ENCODE measurements around the gene HDC.

The HDC gene

GRCh38 chr15:50265620-50266019, at the start of gene HDC:
TSS of gene HDC (minus strand) at chr15:50265726. CDS start at chr15:50265623, 103 bp downstream.
- DNase-seq (ENCODE audit: low spot score): no peak

GRCh38 chr15:50312636-50313035, 47.1 kb upstream of the HDC start:
- no peak for DNase-seq (ENCODE audit: low spot score)

GRCh38 chr15:50307799-50308198, 42.3 kb upstream of the HDC start:
- no peak for DNase-seq (ENCODE audit: low spot score)

GRCh38 chr15:50304836-50305235, 39.3 kb upstream of the HDC start:
- no peak for DNase-seq (ENCODE audit: low spot score)

GRCh38 chr15:50302581-50302980, 37.1 kb upstream of the HDC start:
- DNase-seq (ENCODE audit: low spot score): no peak

GRCh38 chr15:50298340-50298739, 32.8 kb upstream of the HDC start:
- no peak for DNase-seq (ENCODE audit: low spot score)

GRCh38 chr15:50295966-50296365, 30.4 kb upstream of the HDC start:
- DNase-seq (ENCODE audit: low spot score): no peak

GRCh38 chr15:50289749-50290148, 24.2 kb upstream of the HDC start:
- DNase-seq (ENCODE audit: low spot score): no peak

- DNase-seq (ENCODE audit: low spot score): no peak
These were observed 22.0 kb upstream of the HDC start for GRCh38 chr15:50287324-50288116.

- DNase-seq (ENCODE audit: low spot score): no peak
These were observed 15.9 kb upstream of the HDC start for GRCh38 chr15:50281427-50281826.

- no peak for DNase-seq (ENCODE audit: low spot score)
These were observed 14.7 kb upstream of the HDC start for GRCh38 chr15:50280271-50280670.

- DNase-seq (ENCODE audit: low spot score): no peak
These were observed 13.0 kb upstream of the HDC start for GRCh38 chr15:50278496-50278895.

- DNase-seq (ENCODE audit: low spot score): no peak
These were observed 11.8 kb upstream of the HDC start for GRCh38 chr15:50277370-50277769.

- DNase-seq (ENCODE audit: low spot score): no peak
These were observed 10.4 kb upstream of the HDC start for GRCh38 chr15:50275908-50276307.

GRCh38 chr15:50275091-50275490, 9.6 kb upstream of the HDC start:
- no peak for DNase-seq (ENCODE audit: low spot score)

- no peak for DNase-seq (ENCODE audit: low spot score)
These were observed 2.1 kb upstream of the HDC start for GRCh38 chr15:50267577-50267976.

GRCh38 chr15:50262533-50262932, 3.0 kb downstream of the HDC start:
- no peak for DNase-seq (ENCODE audit: low spot score)

GRCh38 chr15:50261981-50262380, 3.5 kb downstream of the HDC start:
- no peak for DNase-seq (ENCODE audit: low spot score)

GRCh38 chr15:50260969-50261496, 4.5 kb downstream of the HDC start:
- DNase-seq (ENCODE audit: low spot score): peak; percentile 14

- DNase-seq (ENCODE audit: low spot score): no peak
These were observed 6.2 kb downstream of the HDC start for GRCh38 chr15:50259276-50259675.

GRCh38 chr15:50257924-50258323, 7.6 kb downstream of the HDC start:
- DNase-seq (ENCODE audit: low spot score): no peak

- DNase-seq (ENCODE audit: low spot score): no peak
These were observed 8.2 kb downstream of the HDC start for GRCh38 chr15:50257332-50257731.

GRCh38 chr15:50256188-50257041, 9.1 kb downstream of the HDC start:
- DNase-seq (ENCODE audit: low spot score): no peak
